Endometrium (tissue), 2 donors: ENCODE measurements around the gene ADAMTS9.

ENCODE experiments used
- FAIRE-seq: peaks from 2 replicates; lab custom pipeline; 2012; peaks lifted over from hg19 to GRCh38; lab: Jason Lieb, UNC
- donor health status: control.
- donor health status: control.

Gene ADAMTS9, protein sequence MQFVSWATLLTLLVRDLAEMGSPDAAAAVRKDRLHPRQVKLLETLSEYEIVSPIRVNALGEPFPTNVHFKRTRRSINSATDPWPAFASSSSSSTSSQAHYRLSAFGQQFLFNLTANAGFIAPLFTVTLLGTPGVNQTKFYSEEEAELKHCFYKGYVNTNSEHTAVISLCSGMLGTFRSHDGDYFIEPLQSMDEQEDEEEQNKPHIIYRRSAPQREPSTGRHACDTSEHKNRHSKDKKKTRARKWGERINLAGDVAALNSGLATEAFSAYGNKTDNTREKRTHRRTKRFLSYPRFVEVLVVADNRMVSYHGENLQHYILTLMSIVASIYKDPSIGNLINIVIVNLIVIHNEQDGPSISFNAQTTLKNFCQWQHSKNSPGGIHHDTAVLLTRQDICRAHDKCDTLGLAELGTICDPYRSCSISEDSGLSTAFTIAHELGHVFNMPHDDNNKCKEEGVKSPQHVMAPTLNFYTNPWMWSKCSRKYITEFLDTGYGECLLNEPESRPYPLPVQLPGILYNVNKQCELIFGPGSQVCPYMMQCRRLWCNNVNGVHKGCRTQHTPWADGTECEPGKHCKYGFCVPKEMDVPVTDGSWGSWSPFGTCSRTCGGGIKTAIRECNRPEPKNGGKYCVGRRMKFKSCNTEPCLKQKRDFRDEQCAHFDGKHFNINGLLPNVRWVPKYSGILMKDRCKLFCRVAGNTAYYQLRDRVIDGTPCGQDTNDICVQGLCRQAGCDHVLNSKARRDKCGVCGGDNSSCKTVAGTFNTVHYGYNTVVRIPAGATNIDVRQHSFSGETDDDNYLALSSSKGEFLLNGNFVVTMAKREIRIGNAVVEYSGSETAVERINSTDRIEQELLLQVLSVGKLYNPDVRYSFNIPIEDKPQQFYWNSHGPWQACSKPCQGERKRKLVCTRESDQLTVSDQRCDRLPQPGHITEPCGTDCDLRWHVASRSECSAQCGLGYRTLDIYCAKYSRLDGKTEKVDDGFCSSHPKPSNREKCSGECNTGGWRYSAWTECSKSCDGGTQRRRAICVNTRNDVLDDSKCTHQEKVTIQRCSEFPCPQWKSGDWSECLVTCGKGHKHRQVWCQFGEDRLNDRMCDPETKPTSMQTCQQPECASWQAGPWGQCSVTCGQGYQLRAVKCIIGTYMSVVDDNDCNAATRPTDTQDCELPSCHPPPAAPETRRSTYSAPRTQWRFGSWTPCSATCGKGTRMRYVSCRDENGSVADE (N-terminal part only)

GRCh38 chr3:64687781-64688604 is at the start of gene ADAMTS9:
ADAMTS9 (minus strand) TSS chr3:64688000; CDS start chr3:64687657, 343 bp downstream.
- FAIRE-seq = no peak

DNA sequence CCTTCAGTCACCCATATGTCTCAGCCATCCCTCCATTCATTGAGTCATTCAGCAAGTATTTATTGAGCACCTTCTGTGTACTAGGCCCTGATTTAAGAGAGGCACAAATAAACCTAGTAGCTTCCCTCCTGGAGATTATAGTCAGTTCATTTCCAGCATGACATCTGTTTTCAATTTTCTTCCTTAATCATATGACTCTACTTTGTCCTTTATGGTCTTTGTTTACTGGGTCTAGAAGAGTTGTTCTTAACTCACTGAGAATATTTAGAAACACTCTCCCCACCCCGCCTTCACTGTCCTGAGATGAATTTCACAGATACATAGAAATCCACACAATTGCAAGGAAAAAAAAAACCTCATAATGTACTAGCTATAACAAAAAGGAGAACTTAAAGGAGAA is 44.8 kb upstream of the ADAMTS9 start:
- no peak for FAIRE-seq

GRCh38 chr3:64730681-64731080 is 42.9 kb upstream of the ADAMTS9 start:
- no peak for FAIRE-seq

DNA sequence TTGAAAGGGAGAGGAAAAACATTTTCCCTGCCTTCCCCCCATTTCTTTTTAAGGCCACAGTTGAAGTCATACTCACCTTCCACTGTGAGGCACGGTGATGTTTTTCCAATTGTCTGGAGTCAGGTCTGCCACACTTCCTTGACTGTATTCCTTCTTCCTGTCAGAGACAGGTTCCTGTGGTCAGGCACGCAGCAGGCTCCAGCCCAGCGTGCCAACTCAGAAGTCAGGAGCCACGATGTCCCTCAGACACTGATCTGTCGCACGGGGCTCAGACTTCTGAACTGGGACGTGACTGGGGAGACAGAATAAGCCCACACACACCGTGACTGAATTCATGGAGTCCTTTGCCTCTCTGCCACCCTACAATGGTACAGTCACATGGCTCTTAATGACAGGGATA is 41.2 kb upstream of the ADAMTS9 start:
- no peak for FAIRE-seq

GRCh38 chr3:64728428-64728827 is 40.6 kb upstream of the ADAMTS9 start:
- no peak for FAIRE-seq

GRCh38 chr3:64726414-64727090 is 38.8 kb upstream of the ADAMTS9 start:
- FAIRE-seq = no peak

GRCh38 chr3:64718976-64719375 is 31.2 kb upstream of the ADAMTS9 start:
- no peak for FAIRE-seq

DNA sequence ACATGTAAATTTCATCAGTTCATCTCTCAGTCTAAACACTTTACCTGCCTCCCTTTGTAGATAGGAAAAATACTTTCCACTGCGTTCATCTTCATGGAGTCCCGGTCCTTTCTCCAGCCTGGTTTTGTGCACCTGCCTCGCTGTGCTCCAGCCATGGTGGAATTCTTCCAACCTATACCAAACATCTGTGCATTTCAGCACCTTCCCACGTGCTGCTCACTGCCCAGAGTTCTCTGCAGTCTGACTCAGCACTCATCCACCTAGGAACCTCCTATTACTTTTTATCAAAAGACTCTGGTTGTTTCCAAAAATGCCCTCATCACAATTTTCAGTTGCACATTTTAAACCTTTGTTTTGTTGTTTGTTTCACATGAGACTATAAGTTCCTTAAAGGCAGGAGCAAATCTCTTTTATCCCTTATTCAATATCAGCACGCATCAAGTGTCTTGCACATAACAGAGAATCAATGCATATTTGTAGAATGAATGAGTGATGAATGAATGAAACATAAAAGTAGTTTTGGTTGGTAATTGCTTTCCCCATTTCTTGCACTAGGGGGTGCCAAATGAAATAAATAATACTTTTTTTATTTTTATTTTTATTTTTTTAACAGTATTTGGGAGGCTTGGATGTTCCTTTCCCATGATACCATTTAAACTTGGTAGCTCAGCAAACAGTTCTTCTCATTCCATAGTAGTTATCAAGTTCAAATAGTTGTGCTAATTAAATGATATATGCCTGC is 30.2 kb upstream of the ADAMTS9 start:
- peak; percentile 86 for FAIRE-seq

GRCh38 chr3:64717411-64717810 is 29.6 kb upstream of the ADAMTS9 start:
- FAIRE-seq = no peak

GRCh38 chr3:64716110-64716710 is 28.4 kb upstream of the ADAMTS9 start:
- no peak for FAIRE-seq

DNA sequence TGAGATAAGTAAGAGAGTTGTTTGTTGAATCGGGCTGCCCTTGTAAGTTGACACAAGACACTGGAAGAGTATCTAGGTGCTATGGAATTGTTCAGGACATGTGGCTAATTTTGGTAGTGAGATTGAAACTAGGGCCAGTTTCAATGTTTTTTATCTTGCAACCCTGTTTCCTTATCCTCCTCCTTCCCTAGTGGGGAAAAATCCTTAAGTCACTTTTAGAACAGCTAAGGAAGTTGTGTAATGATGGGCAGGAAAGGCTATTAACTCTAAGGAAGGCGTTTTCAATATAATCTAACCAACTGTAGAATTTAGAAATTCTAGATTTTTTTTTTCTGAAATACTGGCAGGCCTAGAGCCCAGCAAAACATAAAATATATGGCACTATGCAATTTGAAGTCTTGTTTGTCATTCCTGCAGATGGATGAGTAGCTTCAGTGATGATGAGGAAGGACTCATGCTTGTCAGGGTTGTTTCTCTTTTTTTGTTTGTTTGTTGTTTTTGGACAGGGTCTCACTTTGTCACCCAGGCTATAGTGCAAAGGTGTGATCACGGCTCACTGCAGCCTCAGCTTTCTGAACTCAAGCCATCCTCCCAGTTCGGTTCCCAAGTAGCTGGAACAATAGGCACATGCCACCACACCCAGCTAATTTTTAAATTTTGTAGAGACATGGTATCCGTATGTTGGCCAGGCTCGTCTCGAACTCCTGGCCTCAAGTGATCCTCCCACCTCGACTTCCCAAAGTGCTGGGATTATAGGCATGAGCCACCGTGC is 27.6 kb upstream of the ADAMTS9 start:
- FAIRE-seq = no peak

GRCh38 chr3:64708456-64708855 is 20.7 kb upstream of the ADAMTS9 start:
- FAIRE-seq = no peak

- FAIRE-seq = no peak
Observed at GRCh38 chr3:64705946-64706345, 18.1 kb upstream of the ADAMTS9 start.

GRCh38 chr3:64696896-64697295 is 9.1 kb upstream of the ADAMTS9 start:
- no peak for FAIRE-seq

DNA sequence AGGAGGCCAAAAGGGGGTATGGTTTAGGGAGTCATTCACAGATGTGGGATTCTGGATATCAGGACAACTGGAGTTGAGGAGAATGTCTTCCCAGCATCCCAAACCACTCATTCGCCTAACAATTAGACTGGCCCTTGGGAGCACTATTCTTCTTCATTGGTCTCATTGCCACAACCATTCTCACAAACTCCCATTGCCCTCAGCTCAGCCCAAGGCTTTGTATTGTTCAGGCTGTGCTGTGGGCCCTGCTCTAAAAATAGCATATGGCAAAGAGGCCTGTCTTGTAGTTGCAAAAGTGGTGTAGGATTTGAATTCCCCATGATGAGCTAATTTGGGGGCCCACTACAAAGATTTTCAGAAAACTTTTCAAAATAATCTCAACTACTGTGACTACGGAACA is 6.3 kb upstream of the ADAMTS9 start:
- no peak for FAIRE-seq

- FAIRE-seq = no peak
Observed at GRCh38 chr3:64693031-64693430, 5.2 kb upstream of the ADAMTS9 start.

- no peak for FAIRE-seq
Observed at GRCh38 chr3:64691051-64691450, 3.3 kb upstream of the ADAMTS9 start.

GRCh38 chr3:64687086-64687780 is 567 bp downstream of the ADAMTS9 start:
- no peak for FAIRE-seq
